ENCODE results near the gene ARHGAP4.

ARHGAP4 gene

GRCh38 chrX:153905481-153906095 lies 20.5 kb downstream of the ARHGAP4 start:
- no peak for DNase-seq (ENCODE audit: low spot score)

GRCh38 chrX:153903991-153904957 lies 21.8 kb downstream of the ARHGAP4 start, which contains the start of gene AVPR2:
AVPR2 (plus strand) TSS chrX:153904673; CDS start chrX:153905146, 473 bp downstream.
- DNase-seq (ENCODE audit: low spot score): no peak

GRCh38 chrX:153903238-153903980 lies 22.7 kb downstream of the ARHGAP4 start:
- DNase-seq (ENCODE audit: low spot score): no peak

GRCh38 chrX:153902385-153902784 lies 23.7 kb downstream of the ARHGAP4 start:
- peak; percentile 12 for DNase-seq (ENCODE audit: low spot score)

GRCh38 chrX:153901753-153902140 lies 24.3 kb downstream of the ARHGAP4 start:
- no peak for DNase-seq (ENCODE audit: low spot score)

- DNase-seq (ENCODE audit: low spot score): peak; percentile 88
Measured at GRCh38 chrX:153900831-153901752, 25.0 kb downstream of the ARHGAP4 start.

- no peak for DNase-seq (ENCODE audit: low spot score)
Measured at GRCh38 chrX:153897899-153898298, 28.2 kb downstream of the ARHGAP4 start.

- no peak for DNase-seq (ENCODE audit: low spot score)
Measured at GRCh38 chrX:153889123-153889522, 36.9 kb downstream of the ARHGAP4 start.

GRCh38 chrX:153888344-153888743 lies 37.7 kb downstream of the ARHGAP4 start:
- DNase-seq (ENCODE audit: low spot score): no peak

GRCh38 chrX:153887385-153887784 lies 38.7 kb downstream of the ARHGAP4 start:
- no peak for DNase-seq (ENCODE audit: low spot score)

GRCh38 chrX:153886915-153887314 lies 39.1 kb downstream of the ARHGAP4 start:
- peak; percentile 76 for DNase-seq (ENCODE audit: low spot score)

- DNase-seq (ENCODE audit: low spot score): peak; percentile 35
Measured at GRCh38 chrX:153885968-153886903, 39.8 kb downstream of the ARHGAP4 start, which contains the start of gene L1CAM. L1CAM (minus strand) TSS chrX:153886173; CDS start chrX:153875836, 10,337 bp downstream.

- DNase-seq (ENCODE audit: low spot score): no peak
Measured at GRCh38 chrX:153885208-153885787, 40.8 kb downstream of the ARHGAP4 start.

GRCh38 chrX:153884590-153884989 lies 41.5 kb downstream of the ARHGAP4 start:
- DNase-seq (ENCODE audit: low spot score): peak; percentile 45

GRCh38 chrX:153884136-153884535 lies 41.9 kb downstream of the ARHGAP4 start:
- no peak for DNase-seq (ENCODE audit: low spot score)

- no peak for DNase-seq (ENCODE audit: low spot score)
Measured at GRCh38 chrX:153883163-153883843, 42.8 kb downstream of the ARHGAP4 start.

GRCh38 chrX:153882557-153882956 lies 43.5 kb downstream of the ARHGAP4 start:
- no peak for DNase-seq (ENCODE audit: low spot score)

GRCh38 chrX:153882086-153882498 lies 44.0 kb downstream of the ARHGAP4 start:
- DNase-seq (ENCODE audit: low spot score): peak; percentile 51

GRCh38 chrX:153881281-153881680 lies 44.8 kb downstream of the ARHGAP4 start:
- no peak for DNase-seq (ENCODE audit: low spot score)

Measured in kidney tubule cell (primary cell).